SK-N-SH (cell line): ENCODE results near the gene LRRC72. TPM values are rescaled to one million over a fixed set of nuclear protein-coding genes. Genes with fewer than 3 reads are reported as not detected.

Experiments used
- CTCF ChIA-PET: fragments of 300-600, 350-600 bp; formaldehyde crosslinking; extraction: SDS; loops from one replicate; lab custom pipeline; 2021; lab: Yijun Ruan, JAX
- POLR2A ChIA-PET: fragments of 350-600 bp; sonication (Branson Sonifier 250); formaldehyde crosslinking; extraction: SDS; loops from one replicate; lab custom pipeline; 2020; ENCODE audit warnings: antibody characterized with exemption, inconsistent platforms; lab: Yijun Ruan, JAX
- DNase-seq: peaks from one replicate; pipeline ENCODE4 v3.0.0; 2012
- H2AFZ ChIP-seq: fragments of 200-600 bp; sonication (generic); 2 replicates; pipeline ENCODE4 v1.8.1; 2016; ENCODE audit warnings: antibody characterized with exemption, mild to moderate bottlenecking, low read depth
- H3F3A ChIP-seq: fragments of 200-600 bp; sonication (generic); replicated peaks from 2 replicates; pipeline ENCODE3; 2016; ENCODE audit warnings: antibody characterized with exemption, mild to moderate bottlenecking; ENCODE audit not compliant: insufficient read depth
- H3K27ac ChIP-seq, 2 experiments: fragments of 200-500 bp in 1 of 2; fragments of 200-600 bp in 1 of 2; sonication (Bioruptor generic) in 1 of 2; sonication (generic), shearing (Covaris generic) in 1 of 2; 2 replicates each; pipeline versions ENCODE4 v1.5.1 to v1.6.1; 2014 to 2016; ENCODE audit warnings: low read depth in 2 of 2, inconsistent platforms in 1 of 2, low read length in 1 of 2, mild to moderate bottlenecking in 1 of 2, mixed read lengths in 1 of 2
- H3K27me3 ChIP-seq: fragments of 200-600 bp; sonication (generic), shearing (Covaris generic); 2 replicates; pipeline ENCODE4 v1.6.1; 2016; ENCODE audit warnings: mixed run types; ENCODE audit not compliant: insufficient read depth
- H3K36me3 ChIP-seq, 2 experiments: fragments of 200-500 bp in 1 of 2; fragments of 200-600 bp in 1 of 2; sonication (Bioruptor generic) in 1 of 2; sonication (generic) in 1 of 2; replicated peaks in 1 of 2; 2 replicates each; pipeline versions ENCODE3 to v1.5.1; 2014 to 2016; ENCODE audit warnings: low read length in 1 of 2, mild to moderate bottlenecking in 1 of 2; ENCODE audit not compliant: insufficient read depth in 2 of 2, control insufficient read depth in 1 of 2
- H3K4me1 ChIP-seq, 2 experiments: fragments of 200-500 bp in 1 of 2; fragments of 200-600 bp in 1 of 2; sonication (Bioruptor generic) in 1 of 2; sonication (generic), shearing (Covaris generic) in 1 of 2; 2 replicates each; pipeline versions ENCODE4 v1.5.1 to v1.6.1; 2014 to 2016; ENCODE audit warnings: low read depth in 1 of 2, low read length in 1 of 2, mixed run types in 1 of 2; ENCODE audit not compliant: insufficient read depth in 2 of 2, control insufficient read depth in 1 of 2
- H3K4me2 ChIP-seq: fragments of 200-600 bp; sonication (generic), shearing (Covaris generic); 2 replicates; pipeline ENCODE4 v1.6.1; 2017; ENCODE audit warnings: mixed run types
- H3K4me3 ChIP-seq, 2 experiments: fragments of 200-500 bp in 1 of 2; fragments of 200-600 bp in 1 of 2; sonication (Bioruptor generic) in 1 of 2; sonication (generic), shearing (Covaris generic) in 1 of 2; 2 replicates each; pipeline versions ENCODE4 v1.5.1 to v1.8.1; 2014 to 2016; ENCODE audit warnings: low read depth in 2 of 2, inconsistent platforms in 1 of 2, low read length in 1 of 2, mild to moderate bottlenecking in 1 of 2, mixed read lengths in 1 of 2, moderate library complexity in 1 of 2
- H3K79me2 ChIP-seq: fragments of 200-600 bp; sonication (generic); 2 replicates; pipeline ENCODE4 v1.8.1; 2017; ENCODE audit warnings: mild to moderate bottlenecking; ENCODE audit not compliant: insufficient read depth
- H3K9ac ChIP-seq: fragments of 200-600 bp; sonication (generic); 2 replicates; pipeline ENCODE4 v1.6.1; 2017; ENCODE audit warnings: mixed run types
- H3K9me2 ChIP-seq: fragments of 200-600 bp; sonication (generic); 2 replicates; pipeline ENCODE4 v1.6.1; 2017; ENCODE audit warnings: mixed run types
- H3K9me3 ChIP-seq: fragments of 200-600 bp; sonication (generic); 2 replicates; pipeline ENCODE4 v1.6.1; 2017; ENCODE audit warnings: mixed run types, mild to moderate bottlenecking, moderate library complexity
- H4K20me1 ChIP-seq: fragments of 200-600 bp; sonication (generic); 2 replicates; pipeline ENCODE4 v1.6.1; 2017; ENCODE audit warnings: mild to moderate bottlenecking, mixed run types; ENCODE audit not compliant: insufficient read depth
- ELF1 ChIP-seq: IDR thresholded peaks from 2 replicates; pipeline ENCODE4 v1.4.0; 2012
- EP300 ChIP-seq, 2 experiments: IDR thresholded peaks; 2 replicates each; pipeline versions ENCODE4 v1.4.0 to v1.6.1; 2012; ENCODE audit warnings: borderline replicate concordance in 1 of 2, low read depth in 1 of 2, low read length in 1 of 2
- EZH2phosphoT487 ChIP-seq: fragments of 200-600 bp; sonication (generic); IDR thresholded peaks from 2 replicates; pipeline ENCODE4 v1.6.1; 2017; ENCODE audit warnings: low read depth, mixed run types, mild to moderate bottlenecking, antibody characterized with exemption, moderate library complexity, borderline replicate concordance
- FOXM1 ChIP-seq: IDR thresholded peaks from 2 replicates; pipeline ENCODE4 v1.4.0; 2012; ENCODE audit warnings: low read depth, mild to moderate bottlenecking
- IRF3 ChIP-seq: fragments of 150-350 bp; IDR thresholded peaks from 2 replicates; pipeline ENCODE4 v1.6.1; 2016; ENCODE audit warnings: mild to moderate bottlenecking, low read depth, low read length
- JUND ChIP-seq: IDR thresholded peaks from 2 replicates; pipeline ENCODE4 v1.4.0; 2012
- MXI1 ChIP-seq: IDR thresholded peaks from 2 replicates; pipeline ENCODE4 v1.6.1; 2012; ENCODE audit warnings: mild to moderate bottlenecking, low read depth, low read length, improper control_type of control experiment
- NFIC ChIP-seq: IDR thresholded peaks from 2 replicates; pipeline ENCODE4 v1.4.0; 2012; ENCODE audit warnings: borderline replicate concordance
- NRF1 ChIP-seq: IDR thresholded peaks from 2 replicates; pipeline ENCODE4 v1.6.1; 2012; ENCODE audit warnings: low read depth, mild to moderate bottlenecking, low read length
- RCOR1 ChIP-seq: fragments of 150-350 bp; IDR thresholded peaks from 2 replicates; pipeline ENCODE4 v1.6.1; 2017; ENCODE audit warnings: antibody characterized with exemption, low read length
- SIN3A ChIP-seq: IDR thresholded peaks from 2 replicates; pipeline ENCODE4 v1.6.1; 2012; ENCODE audit warnings: low read depth, mild to moderate bottlenecking, low read length, moderate library complexity, borderline replicate concordance
- SMC3 ChIP-seq: IDR thresholded peaks from 2 replicates; pipeline ENCODE4 v1.6.1; 2012; ENCODE audit warnings: low read depth, low read length, improper control_type of control experiment
- TCF12 ChIP-seq: IDR thresholded peaks from 2 replicates; pipeline ENCODE4 v1.4.0; 2012
- TEAD4 ChIP-seq: IDR thresholded peaks from 2 replicates; pipeline ENCODE4 v1.4.0; 2012; ENCODE audit warnings: mild to moderate bottlenecking, borderline replicate concordance; ENCODE audit not compliant: insufficient read depth
- YY1 ChIP-seq: IDR thresholded peaks from 2 replicates; pipeline ENCODE4 v1.4.0; 2012; ENCODE audit warnings: low read depth, mild to moderate bottlenecking
- WGBS: methylation state at CpG from one replicate; pipeline ENCODE4 v1.1.6; 2017; ENCODE audit warnings: low lambda C conversion rate; 5-methylcytosine and 5-hydroxymethylcytosine counted together
- polyA plus RNA-seq, 3 experiments: library from polyadenylated mRNA; depleted of rRNA; stranded (reverse); fragments of >200 nt; gene quantifications; 2 replicates each; pipeline ENCODE4 v1.2.3, GENCODE V29; 2012
- TF ChIP-seq, protein P1 (sequence below): IDR thresholded peaks from 2 replicates; pipeline ENCODE4; 2012
- TF ChIP-seq, protein P2 (sequence below): IDR thresholded peaks from 2 replicates; pipeline ENCODE4 v1.4.0; 2012; ENCODE audit warnings: low read depth
- TF ChIP-seq, protein P3 (sequence below): IDR thresholded peaks from 2 replicates; pipeline ENCODE4 v1.6.1; 2012; ENCODE audit warnings: mild to moderate bottlenecking, low read depth, low read length, moderate library complexity

The LRRC72 gene
- polyA plus RNA-seq, 1 of the 3 experiments (the other 2 are of a cell fraction) = not detected

GRCh38 chr7:16615228-16615627 is 88.6 kb downstream of the LRRC72 start:
- Histone ChIP-seq H3K27me3 (no peaks in the 10 kb centered on the region), H3K4me1 (no peaks in the 10 kb centered on the region), H3K79me2 (no peaks in the 10 kb centered on the region), H3K27ac (no peak overlapping the region), H3K4me2 (no peak overlapping the region), H4K20me1 (no peaks in the 10 kb centered on the region), H3K36me3 (peaks cover 42 to 58% of the 10 kb centered on the region in 2 experiments), H3K9me2 (no peaks in the 10 kb centered on the region), H3F3A (no peaks in the 10 kb centered on the region), H2AFZ (no peak overlapping the region), H3K9ac (no peak overlapping the region), H3K4me3 (no peak overlapping the region), H3K9me3 (no peaks in the 10 kb centered on the region)
- CTCF ChIA-PET = no interaction called here
- DNase-seq = no peak
- WGBS = 95% methylated on average over 5 of the region's 5 CpGs
- TF ChIP-seq, protein P1, sequence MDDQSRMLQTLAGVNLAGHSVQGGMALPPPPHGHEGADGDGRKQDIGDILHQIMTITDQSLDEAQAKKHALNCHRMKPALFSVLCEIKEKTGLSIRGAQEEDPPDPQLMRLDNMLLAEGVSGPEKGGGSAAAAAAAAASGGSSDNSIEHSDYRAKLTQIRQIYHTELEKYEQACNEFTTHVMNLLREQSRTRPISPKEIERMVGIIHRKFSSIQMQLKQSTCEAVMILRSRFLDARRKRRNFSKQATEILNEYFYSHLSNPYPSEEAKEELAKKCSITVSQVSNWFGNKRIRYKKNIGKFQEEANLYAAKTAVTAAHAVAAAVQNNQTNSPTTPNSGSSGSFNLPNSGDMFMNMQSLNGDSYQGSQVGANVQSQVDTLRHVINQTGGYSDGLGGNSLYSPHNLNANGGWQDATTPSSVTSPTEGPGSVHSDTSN = no peak
- POLR2A ChIA-PET = no interaction called here

GRCh38 chr7:16616122-16616521 is 89.5 kb downstream of the LRRC72 start:
- no peak for DNase-seq
- no peak overlapping the region for H2AFZ ChIP-seq
- no peaks in the 10 kb centered on the region for H3K9me2 ChIP-seq
- no peak overlapping the region for H3K9ac ChIP-seq
- 71% methylated on average over 4 of the region's 4 CpGs for WGBS
- TF ChIP-seq FOXM1 = no peak
- TF ChIP-seq SIN3A = no peak
- TF ChIP-seq NRF1 = no peak
- no peak for TF ChIP-seq IRF3
- TF ChIP-seq, protein P2, sequence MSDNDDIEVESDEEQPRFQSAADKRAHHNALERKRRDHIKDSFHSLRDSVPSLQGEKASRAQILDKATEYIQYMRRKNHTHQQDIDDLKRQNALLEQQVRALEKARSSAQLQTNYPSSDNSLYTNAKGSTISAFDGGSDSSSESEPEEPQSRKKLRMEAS = no peak
- TF ChIP-seq ELF1 = no peak
- no peak for TF ChIP-seq EP300 (IDR thresholded peaks at IDR 0.05; ENCODE audit: borderline replicate concordance in 1 of 2, low read depth in 1 of 2, low read length in 1 of 2)
- TF ChIP-seq RCOR1 = no peak
- TF ChIP-seq SMC3 = no peak
- TF ChIP-seq EZH2phosphoT487 = no peak
- TF ChIP-seq MXI1 = no peak
- no peak for TF ChIP-seq JUND
- no peak for TF ChIP-seq YY1
- TF ChIP-seq, protein P3, sequence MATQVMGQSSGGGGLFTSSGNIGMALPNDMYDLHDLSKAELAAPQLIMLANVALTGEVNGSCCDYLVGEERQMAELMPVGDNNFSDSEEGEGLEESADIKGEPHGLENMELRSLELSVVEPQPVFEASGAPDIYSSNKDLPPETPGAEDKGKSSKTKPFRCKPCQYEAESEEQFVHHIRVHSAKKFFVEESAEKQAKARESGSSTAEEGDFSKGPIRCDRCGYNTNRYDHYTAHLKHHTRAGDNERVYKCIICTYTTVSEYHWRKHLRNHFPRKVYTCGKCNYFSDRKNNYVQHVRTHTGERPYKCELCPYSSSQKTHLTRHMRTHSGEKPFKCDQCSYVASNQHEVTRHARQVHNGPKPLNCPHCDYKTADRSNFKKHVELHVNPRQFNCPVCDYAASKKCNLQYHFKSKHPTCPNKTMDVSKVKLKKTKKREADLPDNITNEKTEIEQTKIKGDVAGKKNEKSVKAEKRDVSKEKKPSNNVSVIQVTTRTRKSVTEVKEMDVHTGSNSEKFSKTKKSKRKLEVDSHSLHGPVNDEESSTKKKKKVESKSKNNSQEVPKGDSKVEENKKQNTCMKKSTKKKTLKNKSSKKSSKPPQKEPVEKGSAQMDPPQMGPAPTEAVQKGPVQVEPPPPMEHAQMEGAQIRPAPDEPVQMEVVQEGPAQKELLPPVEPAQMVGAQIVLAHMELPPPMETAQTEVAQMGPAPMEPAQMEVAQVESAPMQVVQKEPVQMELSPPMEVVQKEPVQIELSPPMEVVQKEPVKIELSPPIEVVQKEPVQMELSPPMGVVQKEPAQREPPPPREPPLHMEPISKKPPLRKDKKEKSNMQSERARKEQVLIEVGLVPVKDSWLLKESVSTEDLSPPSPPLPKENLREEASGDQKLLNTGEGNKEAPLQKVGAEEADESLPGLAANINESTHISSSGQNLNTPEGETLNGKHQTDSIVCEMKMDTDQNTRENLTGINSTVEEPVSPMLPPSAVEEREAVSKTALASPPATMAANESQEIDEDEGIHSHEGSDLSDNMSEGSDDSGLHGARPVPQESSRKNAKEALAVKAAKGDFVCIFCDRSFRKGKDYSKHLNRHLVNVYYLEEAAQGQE = no peak
- TF ChIP-seq TCF12 = no peak
- no peak for TF ChIP-seq TEAD4
- no peak for TF ChIP-seq NFIC
- H3K79me2 ChIP-seq = no peaks in the 10 kb centered on the region
- H3K36me3 ChIP-seq = peaks cover 46 to 55% of the 10 kb centered on the region in 2 experiments
- no peaks in the 10 kb centered on the region for H4K20me1 ChIP-seq
- ChIA-PET POLR2A (no interaction called here), CTCF (no interaction called here)
- no peaks in the 10 kb centered on the region for H3K4me1 ChIP-seq
- H3K4me2 ChIP-seq = no peak overlapping the region
- no peak overlapping the region for H3K4me3 ChIP-seq
- no peaks in the 10 kb centered on the region for H3K9me3 ChIP-seq
- H3K27ac ChIP-seq = no peak overlapping the region
- H3K27me3 ChIP-seq = no peaks in the 10 kb centered on the region
- H3F3A ChIP-seq = no peaks in the 10 kb centered on the region
